Pons (tissue), 1 donor: ENCODE data around the gene PPP1R27.

Experiments used
- DNase-seq: peaks from one replicate; pipeline ENCODE4 v3.0.0-alpha.2; 2016; ENCODE audit warnings: low spot score

PPP1R27 gene

DNA sequence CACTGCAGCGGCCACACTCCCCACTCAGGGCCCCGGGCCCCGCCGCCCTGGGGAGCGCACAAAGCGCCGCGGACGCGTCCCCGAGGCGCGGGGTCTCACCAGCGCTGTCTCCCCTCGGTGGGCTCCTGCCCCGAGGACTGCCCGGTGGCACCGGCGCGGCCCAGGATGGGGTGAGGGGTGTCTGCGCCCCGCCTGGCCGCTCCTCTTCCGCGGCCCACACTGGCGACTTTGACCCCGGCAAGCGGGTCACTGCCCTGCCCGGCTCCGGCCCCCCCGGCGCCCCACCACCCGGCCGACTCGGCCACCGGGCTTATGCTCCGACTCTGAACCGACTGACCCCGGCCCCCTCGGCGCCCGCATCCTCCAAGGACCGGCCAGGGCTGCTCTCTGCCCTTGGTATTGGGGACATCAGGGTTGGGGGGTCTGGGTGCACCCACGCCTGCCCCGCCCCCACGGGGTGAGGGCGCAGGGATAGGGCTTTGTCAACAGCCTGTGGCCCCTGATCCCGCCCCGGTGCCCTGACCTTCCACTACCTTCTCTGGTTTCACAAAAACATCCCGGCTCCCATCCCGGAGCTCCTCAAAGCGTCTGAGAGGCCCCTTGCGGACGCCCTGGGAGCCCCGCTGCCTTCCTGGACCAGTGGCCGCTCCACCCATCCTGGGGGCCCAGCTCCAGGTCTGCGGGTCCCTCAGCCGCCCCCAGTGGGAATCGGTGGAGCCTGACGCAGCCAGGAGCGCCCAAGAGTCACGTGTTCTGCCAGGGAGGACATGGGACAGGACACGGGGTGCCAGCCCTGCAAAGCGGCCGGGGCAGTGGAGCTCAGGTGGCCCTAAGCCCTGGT is 30.1 kb downstream of the PPP1R27 start:
- DNase-seq: no peak

DNA sequence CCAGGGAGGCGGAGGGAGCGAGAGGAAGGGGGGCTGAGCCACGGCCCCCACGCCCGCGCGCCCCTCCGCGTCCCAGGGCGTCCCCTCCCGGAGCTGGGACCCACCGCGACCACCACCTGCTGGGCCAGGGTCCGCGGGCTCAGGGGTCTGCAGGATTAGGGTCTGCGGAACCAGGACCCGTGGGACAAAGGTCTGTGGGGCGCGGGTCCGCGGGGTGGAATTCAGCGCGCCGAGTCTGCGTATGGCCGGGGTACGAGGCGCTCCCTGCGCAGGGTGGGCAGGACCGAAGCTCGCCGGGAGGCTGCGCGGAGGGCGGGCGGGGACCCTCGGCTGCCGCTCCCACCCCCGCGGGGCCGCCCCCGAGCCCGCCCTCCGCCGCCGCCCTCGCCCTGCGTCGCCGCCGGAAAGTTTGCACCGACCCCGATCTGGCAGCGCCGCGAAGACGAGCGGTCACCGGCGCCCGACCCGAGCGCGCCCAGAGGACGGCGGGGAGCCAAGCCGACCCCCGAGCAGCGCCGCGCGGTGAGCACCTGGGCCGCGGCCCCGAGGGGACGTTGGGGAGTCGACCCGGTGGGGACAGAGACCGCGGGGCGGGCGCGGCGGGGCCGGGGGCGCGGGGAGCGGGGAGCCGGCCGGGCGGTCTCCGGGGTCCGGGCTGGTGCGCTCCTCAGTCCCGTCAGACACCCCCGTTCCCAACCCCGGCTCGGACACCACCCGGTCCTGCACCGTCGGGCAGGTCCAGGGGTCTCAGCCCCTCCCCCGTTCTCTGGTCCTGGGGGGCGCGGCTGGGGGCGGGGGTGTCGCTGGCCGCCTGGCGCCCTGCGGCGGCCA is 30.9 kb downstream of the PPP1R27 start, which contains the start of gene GCGR:
Gene GCGR (plus strand): TSS at position 423 of the 831 bp plus-strand sequence. CDS start 4,869 bp downstream, outside the sequence.
- no peak for DNase-seq

DNA sequence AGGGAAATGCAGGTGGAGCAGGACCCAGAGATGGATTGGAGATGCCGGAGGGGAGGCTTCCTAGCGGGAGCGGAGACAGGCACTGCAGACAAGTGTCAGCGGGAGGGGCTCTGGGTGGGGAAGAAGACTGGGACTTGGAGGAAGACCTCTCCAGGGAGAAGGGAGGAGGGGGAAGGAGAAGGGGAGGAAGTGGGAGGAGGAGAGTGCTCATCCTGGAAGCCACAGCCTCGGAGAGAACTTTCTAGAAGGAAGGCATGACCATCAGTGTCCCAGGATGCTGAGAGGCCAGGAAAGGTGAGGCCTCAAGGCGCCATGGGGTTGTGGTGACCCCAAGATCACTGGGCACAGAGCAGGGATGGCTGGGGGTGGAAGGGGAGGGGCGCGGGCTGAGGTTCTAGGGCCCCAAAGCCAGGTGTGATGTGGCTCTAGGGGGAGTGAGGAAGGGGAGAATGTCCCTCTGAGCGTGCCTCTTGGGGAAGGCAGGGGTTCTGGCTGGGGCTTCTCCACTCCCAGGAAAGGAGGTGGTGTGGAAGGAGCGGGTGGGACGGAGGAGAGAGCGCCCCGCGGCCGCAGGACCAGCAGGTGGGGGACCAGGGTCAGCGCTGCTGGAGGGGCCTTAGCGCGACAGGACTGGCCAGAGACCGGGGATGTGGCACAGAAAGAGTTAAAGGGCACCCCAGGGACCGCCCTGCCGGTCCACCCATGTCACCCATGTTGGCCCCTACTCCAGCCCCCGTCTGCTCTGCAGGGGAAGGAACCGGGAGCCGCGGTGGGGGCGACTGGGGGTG is 31.8 kb downstream of the PPP1R27 start:
- no peak for DNase-seq

DNA sequence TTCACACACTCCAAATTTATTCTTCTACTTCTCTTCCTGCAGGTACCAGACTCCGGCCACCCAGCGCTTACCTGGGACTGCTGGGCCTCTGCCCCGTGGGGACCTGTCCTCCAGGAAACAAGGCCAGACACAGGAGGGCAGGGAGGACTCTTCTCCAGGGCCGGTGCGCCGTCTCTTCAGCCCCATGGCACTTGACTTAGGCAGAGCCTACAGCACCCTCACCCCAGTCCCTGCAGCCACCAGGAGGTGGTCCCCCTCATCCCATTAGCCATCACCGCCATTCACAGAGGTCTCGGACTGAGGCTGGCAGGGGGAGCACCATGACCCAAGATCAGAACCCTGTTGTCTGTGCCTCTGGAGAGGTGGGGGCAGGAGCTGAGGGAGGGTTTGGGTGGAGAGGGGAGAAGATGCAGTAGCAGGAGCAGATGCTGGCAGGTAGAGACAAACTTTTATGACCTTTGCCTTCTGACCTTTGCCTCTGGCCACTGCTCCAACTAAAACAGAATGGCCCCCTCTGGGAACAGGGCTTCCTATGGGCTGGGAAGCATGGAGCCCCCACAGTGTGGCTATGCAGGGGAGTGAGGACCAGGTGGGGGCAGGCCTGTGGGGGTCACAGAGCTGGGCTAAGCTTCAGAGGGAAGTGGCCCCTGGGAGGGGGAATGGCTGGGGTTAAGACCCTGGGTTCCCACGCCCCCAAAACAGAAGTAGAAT is 32.6 kb downstream of the PPP1R27 start:
- no peak for DNase-seq

DNA sequence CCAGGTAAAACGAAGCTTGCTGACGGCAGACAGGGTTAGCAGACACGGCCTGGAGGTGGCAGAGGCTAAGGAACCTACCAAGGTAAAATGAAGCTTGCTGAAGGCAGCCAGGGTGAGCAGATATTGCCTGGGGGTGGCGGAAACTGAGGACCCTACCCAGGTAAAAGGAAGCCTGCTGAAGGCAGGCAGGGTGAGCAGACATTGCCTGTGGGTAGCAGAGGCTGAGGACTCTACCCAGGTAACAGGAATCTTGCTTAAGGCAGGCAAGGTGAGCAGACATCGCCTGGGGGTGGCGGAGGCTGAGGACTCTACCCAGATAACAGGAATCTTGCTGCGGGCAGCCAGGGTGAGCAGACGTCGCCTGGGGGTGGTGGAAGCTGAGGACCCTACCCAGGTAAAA is 33.5 kb downstream of the PPP1R27 start:
- DNase-seq: no peak

DNA sequence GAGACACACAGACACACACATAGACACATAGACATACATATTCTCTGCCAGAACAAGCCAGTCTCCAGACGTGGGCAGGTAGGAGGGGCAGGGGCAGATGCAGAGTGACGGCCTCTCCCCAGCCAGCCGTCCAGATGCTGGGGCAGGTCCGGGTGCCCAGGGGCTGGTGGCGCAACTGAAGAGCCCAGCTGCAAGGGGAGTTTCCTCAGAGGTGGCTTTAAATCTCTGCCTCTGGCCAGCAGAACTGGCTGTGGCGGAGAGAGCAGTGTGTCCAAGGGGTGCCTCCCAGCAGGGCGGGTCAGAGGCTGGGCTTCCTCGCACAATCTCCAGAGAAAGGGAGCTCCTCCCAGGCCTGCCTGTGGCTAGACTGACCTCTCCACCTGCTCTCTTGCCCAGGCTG is 40.3 kb downstream of the PPP1R27 start:
- DNase-seq: no peak

DNA sequence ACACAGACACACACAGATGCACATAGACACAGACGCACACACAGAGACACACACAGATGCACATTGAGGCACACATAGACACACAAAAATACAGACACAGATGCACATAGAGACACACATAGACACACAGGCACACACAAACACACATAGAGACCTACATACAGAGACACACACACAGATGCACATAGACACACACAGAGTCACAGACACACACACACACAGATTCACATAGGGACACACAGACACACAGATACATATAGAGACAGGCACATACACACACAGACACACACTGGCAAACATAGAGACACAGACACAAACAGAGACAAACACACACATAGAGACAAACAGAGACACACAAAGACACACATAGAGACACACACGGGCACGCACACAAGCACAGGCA is 40.8 kb downstream of the PPP1R27 start:
- DNase-seq: no peak

DNA sequence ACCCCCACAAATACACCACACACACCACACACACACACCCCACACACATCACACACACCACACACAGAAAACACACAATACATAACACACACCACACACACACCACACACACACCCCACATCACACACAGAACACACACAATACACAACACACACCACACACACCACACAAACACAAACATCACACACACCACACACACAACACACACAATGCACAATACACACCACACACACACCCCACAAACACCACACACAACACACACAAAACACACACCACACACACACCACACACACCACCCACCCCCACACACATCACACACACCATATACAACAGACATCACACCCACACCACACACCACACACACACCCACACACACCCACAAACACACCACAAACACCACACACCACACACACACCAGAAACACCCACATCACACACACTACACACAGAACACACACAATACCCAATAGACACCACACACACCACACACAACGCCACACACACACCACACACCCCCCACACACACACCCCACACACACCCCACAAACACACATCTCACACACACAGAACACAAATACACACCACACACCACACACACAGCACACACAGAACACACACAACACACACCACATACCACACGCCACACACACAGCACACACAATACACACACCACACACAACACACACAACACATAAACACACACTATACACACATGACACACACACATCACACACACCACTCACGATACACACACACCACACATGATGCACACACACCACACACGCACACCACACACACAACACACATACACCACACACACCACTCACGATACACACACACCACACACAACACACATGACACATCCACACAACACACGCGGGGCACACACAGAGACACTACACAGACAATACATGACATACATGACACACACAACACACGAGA is 41.9 kb downstream of the PPP1R27 start:
- DNase-seq: no peak
